ENCODE measurements around the gene KCNQ2.

- no peak for TF ChIP-seq CTCF (IDR thresholded peaks at IDR 0.05; ENCODE audit: borderline replicate concordance, extremely low read depth, low read length, poor library complexity, severe bottlenecking)
- TF ChIP-seq EZH2 (IDR thresholded peaks at IDR 0.05; ENCODE audit: borderline replicate concordance, low read depth, low read length, severe bottlenecking): no peak
Observed at GRCh38 chr20:63417738-63418120, 54.7 kb downstream of the KCNQ2 start.

Measured in DND-41 (cell line).